Prostate gland (tissue), 2 donors: ENCODE results near the gene EFCC1. TPM values are rescaled to one million over a fixed set of nuclear protein-coding genes. Genes with fewer than 3 reads are reported as not detected.

Experiments used
- DNase-seq: peaks from one replicate; pipeline ENCODE4 v3.0.0-alpha.2; 2019; ENCODE audit warnings: low spot score
- H3K27ac ChIP-seq, 2 donors: fragments of 200-600 bp; sonication (generic); 2 replicates each; pipeline ENCODE4 v1.5.1; 2017 to 2019
- H3K27me3 ChIP-seq: fragments of 200-600 bp; sonication (generic); replicated peaks from 2 replicates; pipeline ENCODE4 v1.5.1; 2019; ENCODE audit not compliant: insufficient read depth
- H3K36me3 ChIP-seq, 2 donors: fragments of 200-600 bp; sonication (generic); 1 replicate in 1 of 2; 2 replicates in 1 of 2; pipeline versions ENCODE4 v1.5.1 to v1.8.1; 2017 to 2019
- H3K4me1 ChIP-seq: fragments of 200-600 bp; sonication (generic); replicated peaks from 2 replicates; pipeline ENCODE4 v1.5.1; 2019
- H3K4me3 ChIP-seq, 2 donors: fragments of 200-600 bp; sonication (generic); 2 replicates each; pipeline ENCODE4 v1.5.1; 2017 to 2019
- H3K9me3 ChIP-seq: fragments of 200-600 bp; sonication (generic); 2 replicates; pipeline ENCODE4 v1.5.1; 2017
- POLR2A ChIP-seq: fragments of 450-650 bp; IDR thresholded peaks from one replicate; pipeline ENCODE4 v1.6.1; 2016; ENCODE audit warnings: antibody characterized with exemption, mild to moderate bottlenecking
- POLR2AphosphoS5 ChIP-seq: sonication (generic); formaldehyde crosslinking; IDR thresholded peaks from one replicate; pipeline ENCODE4 v1.6.1; 2017; ENCODE audit warnings: antibody characterized with exemption
- WGBS: methylation state at CpG from one replicate; pipeline ENCODE4 v1.1.5; 2018; 5-methylcytosine and 5-hydroxymethylcytosine counted together
- intact Hi-C: fragments of 100-400 bp; cut with DNase I; formaldehyde crosslinking; loops from one replicate; pipeline ENCODE4 v1.14.2; 2022
- total RNA-seq, 2 donors: library from RNA; depleted of rRNA; stranded (reverse); fragments of >200 nt; gene quantifications; one replicate each; pipeline ENCODE4 v1.1.0, GENCODE V29; 2016
- TF ChIP-seq, protein P1 (sequence below), 4 experiments: fragments of 200-600 bp in 2 of 4; fragments of 450-650 bp in 2 of 4; sonication (generic) in 2 of 4; IDR thresholded peaks; 1 replicate in 3 of 4; 2 replicates in 1 of 4; pipeline ENCODE4 v1.5.1; 2016 to 2019; ENCODE audit warnings: antibody characterized with exemption in 4 of 4, mild to moderate bottlenecking in 2 of 4, moderate library complexity in 2 of 4

The EFCC1 gene
- total RNA-seq, 2 donors from 2014 or later = 1.8 to 4.0 TPM

DNA sequence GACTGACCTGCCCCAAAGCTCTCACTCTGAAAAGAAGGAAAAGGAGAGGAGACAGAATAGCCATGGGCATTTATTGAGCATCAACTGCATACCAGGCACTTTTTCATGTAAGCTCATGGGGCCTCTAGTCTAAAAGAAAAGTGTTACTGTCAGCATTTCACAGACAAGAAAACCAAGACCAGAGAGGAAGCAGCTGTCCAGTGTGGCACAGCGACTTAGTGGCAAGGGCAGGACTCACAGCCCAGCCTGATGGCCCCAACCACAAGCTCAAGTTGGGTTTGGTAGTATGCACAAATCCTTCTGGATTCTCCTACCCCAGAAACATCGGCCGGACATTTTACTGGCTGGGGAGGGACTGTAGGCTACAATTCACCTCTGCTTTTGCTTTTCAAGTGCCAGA, 5.8 kb downstream of the EFCC1 start:
- DNase-seq = no peak
- H3K27ac ChIP-seq = no peak overlapping the region
- H3K36me3 ChIP-seq = no peaks in the 10 kb centered on the region
- no peak overlapping the region for H3K4me3 ChIP-seq
- TF ChIP-seq POLR2AphosphoS5 (no peak), POLR2A (no peak)
- TF ChIP-seq, protein P1, sequence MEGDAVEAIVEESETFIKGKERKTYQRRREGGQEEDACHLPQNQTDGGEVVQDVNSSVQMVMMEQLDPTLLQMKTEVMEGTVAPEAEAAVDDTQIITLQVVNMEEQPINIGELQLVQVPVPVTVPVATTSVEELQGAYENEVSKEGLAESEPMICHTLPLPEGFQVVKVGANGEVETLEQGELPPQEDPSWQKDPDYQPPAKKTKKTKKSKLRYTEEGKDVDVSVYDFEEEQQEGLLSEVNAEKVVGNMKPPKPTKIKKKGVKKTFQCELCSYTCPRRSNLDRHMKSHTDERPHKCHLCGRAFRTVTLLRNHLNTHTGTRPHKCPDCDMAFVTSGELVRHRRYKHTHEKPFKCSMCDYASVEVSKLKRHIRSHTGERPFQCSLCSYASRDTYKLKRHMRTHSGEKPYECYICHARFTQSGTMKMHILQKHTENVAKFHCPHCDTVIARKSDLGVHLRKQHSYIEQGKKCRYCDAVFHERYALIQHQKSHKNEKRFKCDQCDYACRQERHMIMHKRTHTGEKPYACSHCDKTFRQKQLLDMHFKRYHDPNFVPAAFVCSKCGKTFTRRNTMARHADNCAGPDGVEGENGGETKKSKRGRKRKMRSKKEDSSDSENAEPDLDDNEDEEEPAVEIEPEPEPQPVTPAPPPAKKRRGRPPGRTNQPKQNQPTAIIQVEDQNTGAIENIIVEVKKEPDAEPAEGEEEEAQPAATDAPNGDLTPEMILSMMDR (IDR thresholded peaks at IDR 0.05) = no peak
- H3K9me3 ChIP-seq = no peaks in the 10 kb centered on the region
- no peaks in the 10 kb centered on the region for H3K27me3 ChIP-seq
- intact Hi-C loops = no loop called here
- peaks cover 4% of the 10 kb centered on the region for H3K4me1 ChIP-seq
- 88% methylated on average over 3 of the region's 3 CpGs for WGBS

DNA sequence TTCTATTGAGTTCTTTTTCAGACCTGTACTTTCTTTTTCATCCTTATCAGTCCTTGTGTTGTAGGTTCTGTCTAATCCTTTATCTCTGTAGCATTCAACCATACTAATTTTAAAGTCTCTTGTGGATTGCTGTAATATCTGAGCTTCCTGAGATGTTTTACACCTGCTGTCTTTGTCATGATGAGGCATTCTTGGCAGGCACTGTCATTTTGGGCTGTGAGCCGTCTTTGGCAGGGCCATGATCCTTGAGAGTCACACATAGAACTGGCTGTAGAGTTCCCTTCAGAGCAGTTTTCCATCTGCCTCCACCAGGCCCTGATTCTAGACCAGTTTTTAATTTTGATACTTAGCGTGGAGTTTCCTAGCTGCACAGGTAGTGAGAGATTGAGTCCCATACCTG, 6.7 kb downstream of the EFCC1 start:
- no peak overlapping the region for H3K4me3 ChIP-seq
- H3K36me3 ChIP-seq = no peaks in the 10 kb centered on the region
- H3K4me1 ChIP-seq = peaks cover 4% of the 10 kb centered on the region
- no peaks in the 10 kb centered on the region for H3K9me3 ChIP-seq
- no peaks in the 10 kb centered on the region for H3K27me3 ChIP-seq
- 81% methylated on average over 2 of the region's 2 CpGs for WGBS
- TF ChIP-seq, protein P1 (IDR thresholded peaks at IDR 0.05) = no peak
- TF ChIP-seq POLR2A = no peak
- TF ChIP-seq POLR2AphosphoS5 = no peak
- intact Hi-C loops = no loop called here
- H3K27ac ChIP-seq = no peak overlapping the region
- DNase-seq = no peak

DNA sequence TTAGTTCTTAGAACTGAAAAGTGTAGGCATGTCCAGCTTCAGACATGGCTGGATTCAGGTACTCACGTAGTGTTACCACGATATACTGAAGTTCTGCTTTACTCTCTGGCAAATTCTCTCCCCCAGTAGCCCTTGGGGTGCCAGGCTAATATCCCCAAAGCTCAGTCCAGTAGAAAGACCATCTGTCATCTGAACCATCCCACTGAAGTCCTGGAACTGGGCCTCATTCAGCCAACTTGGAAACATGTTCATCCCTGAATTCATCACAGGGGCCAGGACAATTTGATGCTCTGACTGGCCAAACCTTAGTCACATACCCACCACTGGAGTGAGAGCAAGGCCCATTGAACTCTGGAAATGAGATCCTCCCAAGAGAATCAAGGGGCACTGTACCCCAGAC, 8.2 kb downstream of the EFCC1 start:
- intact Hi-C loops = no loop called here
- WGBS = 98% methylated on average over 2 of the region's 2 CpGs
- TF ChIP-seq, protein P1 (IDR thresholded peaks at IDR 0.05) = no peak
- no peak for TF ChIP-seq POLR2AphosphoS5
- TF ChIP-seq POLR2A = no peak

DNA sequence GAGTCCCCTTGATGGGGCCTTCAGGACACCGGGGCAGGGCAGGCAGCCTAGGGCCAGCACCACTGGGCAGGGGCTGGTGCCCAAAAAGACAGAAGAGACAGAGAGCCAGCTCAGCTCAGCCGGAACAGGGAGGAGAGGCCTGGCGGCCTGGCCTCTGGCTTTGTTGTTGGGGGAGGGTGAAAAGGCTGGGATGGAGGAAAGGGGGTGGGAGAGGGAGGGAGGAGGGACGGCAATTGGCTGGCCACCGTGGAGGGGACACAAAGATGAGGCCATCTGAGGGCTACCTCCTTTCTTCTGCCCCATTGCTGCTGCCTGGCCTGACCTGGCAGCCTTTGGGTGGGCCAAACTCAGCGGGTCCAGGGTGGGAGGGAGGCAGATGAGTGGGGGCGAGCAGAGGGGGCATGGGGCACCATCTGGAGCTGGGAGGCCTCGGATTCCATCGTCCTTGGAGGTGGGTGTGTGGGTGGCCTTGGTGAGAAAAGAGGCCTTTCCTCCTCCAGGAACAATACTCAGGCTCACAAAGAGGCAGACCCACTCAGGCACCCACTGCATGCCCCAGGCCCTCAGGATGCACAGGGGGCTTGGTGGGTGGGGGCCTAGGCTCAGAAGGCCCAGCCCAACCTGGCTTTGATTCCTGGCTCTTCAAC, 9.3 kb downstream of the EFCC1 start:
- Histone ChIP-seq H3K4me1 (no peaks in the 10 kb centered on the region), H3K27ac (no peak overlapping the region), H3K36me3 (no peaks in the 10 kb centered on the region), H3K27me3 (no peaks in the 10 kb centered on the region), H3K4me3 (no peak overlapping the region), H3K9me3 (no peaks in the 10 kb centered on the region)
- intact Hi-C loops = no loop called here
- TF ChIP-seq POLR2AphosphoS5 (no peak), POLR2A (no peak)
- TF ChIP-seq, protein P1 (IDR thresholded peaks at IDR 0.05) = no peak
- no peak for DNase-seq
- 71% methylated on average over 9 of the region's 9 CpGs for WGBS

More for the DNA sequence above, 8.2 kb downstream of the EFCC1 start:
- Histone ChIP-seq H3K4me3 (no peak overlapping the region), H3K27me3 (no peaks in the 10 kb centered on the region), H3K4me1 (peaks cover 4% of the 10 kb centered on the region), H3K27ac (no peak overlapping the region), H3K36me3 (no peaks in the 10 kb centered on the region), H3K9me3 (no peaks in the 10 kb centered on the region)
- DNase-seq = no peak

DNA sequence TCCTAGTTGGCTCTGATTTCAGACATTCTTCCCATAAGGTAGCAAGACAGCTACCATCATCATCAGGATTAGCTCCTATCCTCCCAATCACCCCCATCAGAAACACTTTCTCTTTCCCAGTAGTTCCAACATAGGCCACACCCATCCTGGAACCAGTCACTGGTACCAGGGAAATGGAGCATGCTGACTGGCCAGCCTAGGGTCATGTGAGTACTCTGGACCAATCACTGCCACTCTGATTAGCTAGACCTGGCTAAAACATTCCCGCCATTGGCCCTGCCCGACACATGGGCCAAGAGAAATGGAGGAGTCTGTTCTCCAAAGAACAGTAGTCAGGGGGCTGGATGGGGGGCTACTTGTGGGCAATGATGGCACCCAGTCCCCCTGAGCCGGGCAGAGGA, 12.4 kb downstream of the EFCC1 start:
- Histone ChIP-seq H3K27ac (no peak overlapping the region), H3K36me3 (no peaks in the 10 kb centered on the region), H3K9me3 (no peaks in the 10 kb centered on the region), H3K27me3 (no peaks in the 10 kb centered on the region), H3K4me1 (no peaks in the 10 kb centered on the region), H3K4me3 (no peak overlapping the region)
- 98% methylated on average over 3 of the region's 3 CpGs for WGBS
- intact Hi-C loops = no loop called here
- DNase-seq = no peak
- TF ChIP-seq POLR2AphosphoS5 (no peak), POLR2A (no peak)
- TF ChIP-seq, protein P1 (IDR thresholded peaks at IDR 0.05) = no peak
